ENCODE data around the gene MAU2.
A peak's percentile ranks its signal among the peaks of the same experiment; 100 is the strongest.
"Not testable (repeated sequence)": the region's sequence is repeated elsewhere in the genome, so short reads cannot be mapped to it uniquely, and the experiment has no call there.

MAU2 gene

DNA sequence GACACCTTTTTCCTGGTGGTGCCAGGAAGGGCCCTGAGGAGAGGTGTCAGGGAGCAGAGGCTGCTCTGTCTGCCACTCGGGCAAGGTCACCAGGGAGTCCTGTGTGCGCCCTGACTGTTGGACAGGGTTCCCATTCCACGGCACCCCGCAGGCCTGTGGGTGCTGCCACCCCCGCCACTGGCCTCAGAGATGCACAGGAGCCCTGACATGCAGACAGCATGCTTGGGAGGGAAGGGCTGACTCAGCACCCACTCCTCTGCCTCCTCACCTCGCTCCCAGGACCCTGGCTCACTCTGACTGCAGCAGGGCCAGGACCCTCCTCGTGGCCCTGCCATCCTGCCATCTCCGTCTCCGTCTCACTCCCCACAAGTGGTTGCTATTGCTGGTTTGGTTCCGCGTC, 25.3 kb downstream of the MAU2 start:
- no peak for DNase-seq (ENCODE audit: low read depth)

DNA sequence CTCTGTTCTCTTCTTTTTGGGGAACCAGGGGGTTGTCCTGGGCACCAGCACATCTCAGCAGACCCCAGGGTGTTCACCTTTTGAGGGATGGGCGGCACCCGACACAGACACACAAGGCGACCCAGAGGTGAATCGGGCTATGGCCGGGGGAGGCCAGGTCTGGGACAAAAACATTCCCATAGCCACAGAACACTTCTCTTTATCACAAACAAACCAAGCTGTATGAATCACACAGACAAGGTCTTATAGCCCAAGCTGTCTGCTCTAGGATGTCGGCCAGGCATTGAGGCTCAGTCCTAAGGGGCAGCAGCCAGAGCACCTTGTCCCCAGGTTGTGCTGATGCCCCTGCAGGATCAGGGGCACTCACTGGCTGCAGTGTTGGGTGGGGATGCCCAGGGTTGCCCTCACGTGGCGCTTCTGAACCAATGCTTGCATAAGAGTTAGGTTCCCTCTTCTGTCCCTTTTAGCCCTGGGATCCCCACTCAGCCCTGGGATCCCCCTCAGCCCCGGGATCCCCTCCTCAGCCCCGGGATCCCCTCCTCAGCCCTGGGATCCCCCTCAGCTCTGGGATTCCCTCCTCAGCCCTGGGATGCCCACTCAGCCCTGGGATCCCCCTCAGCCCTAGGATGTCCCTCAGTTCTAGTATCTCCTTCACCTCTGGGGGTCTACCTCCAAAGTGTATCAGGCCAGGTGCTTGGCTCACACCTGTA, 26.9 kb downstream of the MAU2 start:
- no peak for DNase-seq (ENCODE audit: low read depth)

DNA sequence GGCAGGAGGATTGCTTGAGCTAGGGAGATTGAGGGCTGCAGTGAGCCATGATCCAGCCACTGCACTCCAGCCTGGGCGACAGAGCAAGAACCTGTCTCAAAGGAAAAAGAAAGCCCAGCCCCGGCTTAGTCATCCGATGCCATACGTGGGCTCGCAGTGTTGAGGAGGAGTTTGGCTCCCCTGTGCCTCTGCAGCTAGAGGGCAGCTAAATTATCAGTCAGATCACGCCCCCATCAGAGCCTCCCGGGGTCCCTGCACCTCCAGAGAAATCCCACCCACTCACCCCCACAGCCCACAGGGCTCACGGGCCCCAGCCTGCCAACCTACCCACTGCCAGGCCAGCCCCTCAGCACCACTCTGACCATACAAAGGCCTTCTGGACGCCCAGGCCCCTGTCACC, 27.6 kb downstream of the MAU2 start:
- DNase-seq (ENCODE audit: low read depth), result no peak

DNA sequence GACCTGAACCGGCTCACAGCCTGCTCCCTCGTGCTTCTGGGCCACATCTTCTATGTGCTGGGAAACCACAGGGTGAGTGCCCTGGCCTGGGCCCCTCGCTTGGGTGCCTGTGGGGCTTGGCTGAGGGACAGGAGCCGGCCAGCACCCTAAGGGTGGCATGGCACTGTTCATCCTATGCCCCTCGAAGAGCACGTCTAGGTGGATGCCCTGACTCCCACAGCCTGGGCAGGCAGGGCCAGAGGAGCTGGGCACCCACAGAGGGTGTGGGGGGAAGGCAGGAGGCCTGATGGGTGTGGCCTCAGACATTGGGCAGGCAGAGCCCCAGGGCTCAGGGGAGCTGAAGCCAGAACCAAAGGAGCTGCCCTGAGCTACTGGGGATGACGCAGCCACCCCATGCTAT, 28.7 kb downstream of the MAU2 start:
- no peak for DNase-seq (ENCODE audit: low read depth)

DNA sequence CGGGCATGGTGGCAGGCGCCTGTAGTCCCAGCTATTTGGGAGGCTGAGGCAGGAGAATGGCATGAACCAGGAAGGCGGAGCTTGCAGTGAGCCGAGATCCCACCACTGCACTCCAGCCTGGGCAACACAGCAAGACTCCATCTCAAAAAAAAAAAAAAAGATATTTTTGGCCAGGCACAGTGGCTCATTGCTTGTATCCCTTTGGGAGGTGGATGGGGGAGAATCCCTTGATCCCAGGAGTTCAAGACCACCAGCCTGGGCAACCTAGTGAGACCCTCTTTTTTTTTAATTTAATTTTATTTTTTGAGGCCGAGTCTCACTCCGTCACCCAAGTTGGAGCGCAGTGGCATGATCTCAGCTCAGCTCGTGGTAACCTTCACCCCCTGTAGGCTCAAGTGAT, 30.1 kb downstream of the MAU2 start:
- DNase-seq (ENCODE audit: low read depth), result not testable (repeated sequence)

DNA sequence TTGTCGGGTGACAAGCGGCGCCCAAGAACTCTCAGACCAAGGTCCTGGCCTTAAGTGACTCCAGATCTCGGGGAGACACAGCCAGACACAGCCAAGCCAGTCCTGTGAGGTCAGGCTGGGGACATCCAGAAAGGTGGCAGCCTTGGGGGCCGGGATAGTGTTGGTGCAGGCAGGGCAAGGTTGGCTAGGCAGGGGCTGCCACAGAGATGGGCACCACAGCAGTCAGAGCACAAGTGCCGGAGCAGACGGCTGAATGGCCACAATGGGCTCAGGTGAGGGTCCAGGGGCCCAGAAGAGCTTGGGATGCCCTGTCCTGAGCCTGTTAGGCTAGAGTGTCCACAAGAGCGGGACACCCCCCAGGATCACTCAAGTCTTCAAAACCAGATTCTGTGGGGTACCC, 32.2 kb downstream of the MAU2 start:
- DNase-seq (ENCODE audit: low read depth), result no peak

DNA sequence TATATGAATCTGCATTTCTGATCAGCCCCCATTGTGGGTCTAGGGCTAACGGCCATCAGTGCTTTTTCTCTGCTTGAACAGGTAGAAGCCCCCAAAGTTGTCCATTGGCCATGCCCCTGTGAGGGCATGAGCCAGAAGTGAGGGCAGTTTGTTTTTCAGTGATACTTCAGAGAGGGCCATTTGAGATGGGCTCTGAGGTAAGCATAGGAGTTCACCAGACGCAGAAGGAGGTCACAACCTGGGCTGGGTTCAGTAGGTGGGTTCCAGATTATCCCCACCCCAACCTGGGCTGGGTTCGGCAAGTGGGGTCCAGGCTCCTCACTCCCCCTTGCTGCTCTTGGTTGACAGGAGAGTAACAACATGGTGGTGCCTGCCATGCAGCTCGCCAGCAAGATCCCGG, 33.4 kb downstream of the MAU2 start:
- no peak for DNase-seq (ENCODE audit: low read depth)

DNA sequence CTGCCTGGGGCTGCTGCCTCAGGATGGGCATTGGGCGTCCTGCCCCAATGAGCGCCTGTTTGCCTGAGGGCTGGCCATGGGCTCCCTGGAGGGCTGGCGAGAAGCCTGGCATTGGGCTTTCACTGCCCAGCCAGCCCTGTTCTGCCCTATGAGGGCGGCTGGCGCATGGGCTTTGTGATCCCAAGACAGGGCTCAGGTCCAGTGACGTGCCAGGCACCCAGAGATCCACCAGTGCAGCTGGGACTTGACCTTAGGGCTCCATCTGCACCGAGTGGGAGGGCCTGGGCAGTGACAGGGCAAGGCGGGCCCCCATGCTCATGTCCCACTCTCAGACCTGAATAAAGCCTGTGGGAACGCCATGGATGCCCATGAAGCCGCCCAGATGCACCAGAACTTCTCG, 34.3 kb downstream of the MAU2 start:
- DNase-seq (ENCODE audit: low read depth), result no peak

DNA sequence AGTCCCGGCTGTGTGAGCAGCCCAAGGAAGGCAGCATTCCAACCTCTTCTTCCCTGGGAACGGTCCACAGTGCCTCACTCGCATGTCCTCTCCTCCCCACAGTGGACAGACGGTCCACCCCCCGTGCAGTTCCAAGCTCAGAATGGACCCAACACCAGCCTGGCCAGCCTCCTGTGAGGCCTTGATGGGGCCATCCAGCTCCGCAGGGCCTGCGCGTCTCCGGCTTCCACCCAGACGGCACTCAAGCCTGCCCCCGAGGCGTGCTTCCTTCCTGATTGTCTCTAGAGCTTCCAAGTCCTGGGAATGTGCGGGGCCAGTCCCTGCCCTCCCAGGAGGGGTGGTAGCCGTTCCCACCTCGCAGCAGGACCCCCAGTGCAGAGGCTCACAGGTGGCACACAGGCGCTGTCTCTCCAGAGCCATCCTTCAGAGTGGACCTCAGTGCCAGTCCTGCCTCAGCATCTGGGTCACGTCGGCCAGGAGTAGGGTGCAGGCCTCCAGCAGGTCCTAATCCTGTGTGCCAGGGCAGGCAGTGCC, 35.0 kb downstream of the MAU2 start:
- no peak for DNase-seq (ENCODE audit: low read depth)

DNA sequence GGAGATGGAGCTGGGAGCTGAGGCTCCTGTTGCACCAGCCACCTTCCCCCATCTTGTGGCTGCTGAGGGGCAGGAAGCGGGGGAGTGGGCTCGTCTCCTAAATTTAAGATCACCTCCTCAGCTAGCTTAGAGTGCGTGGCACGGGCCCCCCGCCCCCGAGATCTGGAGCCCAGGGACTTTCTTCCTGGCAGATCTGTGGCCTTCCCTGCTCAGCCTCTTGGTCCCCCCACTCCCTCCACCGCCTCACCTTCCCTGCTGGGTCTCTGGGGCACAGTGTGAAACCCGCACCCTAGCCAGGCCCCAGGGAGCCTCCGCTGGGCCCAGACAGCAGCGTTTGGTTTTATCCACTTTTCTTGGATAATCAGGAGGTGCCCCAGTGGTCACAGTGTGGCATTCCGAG, 35.9 kb downstream of the MAU2 start:
- DNase-seq (ENCODE audit: low read depth), result no peak

DNA sequence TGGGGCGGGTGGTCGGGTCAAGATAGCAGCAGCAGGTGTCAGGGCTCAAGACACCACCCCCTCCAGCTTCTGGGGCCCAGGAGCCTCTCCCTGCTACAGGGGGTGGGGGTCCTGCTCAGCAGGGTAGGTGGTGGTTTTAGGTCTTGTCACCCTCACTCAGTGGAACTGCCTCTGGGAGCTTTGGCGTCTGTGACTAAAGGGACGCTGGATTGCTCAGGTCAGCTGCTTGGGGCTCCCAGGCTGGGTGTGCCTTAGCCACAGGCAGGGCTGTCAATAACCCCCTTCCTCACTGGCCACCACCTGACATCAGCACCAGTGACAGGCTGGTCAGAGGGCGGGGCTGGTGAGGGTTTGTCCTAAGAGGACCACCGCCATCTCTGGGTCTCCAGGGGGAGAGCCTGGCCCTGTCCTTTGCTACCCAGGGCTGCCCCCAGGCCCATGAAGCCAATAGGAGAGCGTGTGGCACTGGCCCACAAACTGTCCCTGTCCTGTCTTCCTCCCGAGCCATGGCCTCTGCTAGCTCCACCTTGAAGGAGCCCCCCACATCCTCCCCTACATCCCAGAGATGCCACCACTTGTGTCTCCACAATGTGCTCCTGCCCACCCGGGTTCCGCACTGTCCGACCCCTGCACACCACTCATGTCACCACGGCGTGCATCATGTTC, 36.4 kb downstream of the MAU2 start:
- no peak for DNase-seq (ENCODE audit: low read depth)

DNA sequence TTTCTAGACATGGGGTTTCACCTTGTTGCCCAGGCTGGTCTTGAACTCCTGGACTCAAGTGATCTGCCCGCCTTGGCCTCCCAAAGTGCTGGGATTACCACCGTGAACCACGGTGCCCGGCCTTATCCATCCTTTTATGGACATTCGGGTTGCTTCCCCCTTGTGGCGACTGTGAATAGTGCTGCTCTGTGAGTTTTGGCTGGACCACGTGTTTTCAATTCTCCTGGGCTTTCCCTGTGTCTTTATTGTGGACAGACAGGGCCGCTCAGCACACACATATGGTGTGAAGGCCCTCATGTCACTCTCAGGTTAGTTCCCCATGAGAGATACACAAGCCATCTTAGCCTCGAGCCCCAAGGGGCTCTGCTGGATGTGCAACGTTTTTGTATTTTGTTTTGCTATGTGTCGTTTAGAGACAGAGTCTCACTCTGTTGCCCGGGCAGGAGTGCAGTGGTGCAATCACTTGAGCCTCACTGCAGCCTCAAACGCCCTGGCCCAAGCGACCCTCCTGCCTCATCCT, 40.5 kb downstream of the MAU2 start:
- DNase-seq (ENCODE audit: low read depth), result peak; percentile 80

DNA sequence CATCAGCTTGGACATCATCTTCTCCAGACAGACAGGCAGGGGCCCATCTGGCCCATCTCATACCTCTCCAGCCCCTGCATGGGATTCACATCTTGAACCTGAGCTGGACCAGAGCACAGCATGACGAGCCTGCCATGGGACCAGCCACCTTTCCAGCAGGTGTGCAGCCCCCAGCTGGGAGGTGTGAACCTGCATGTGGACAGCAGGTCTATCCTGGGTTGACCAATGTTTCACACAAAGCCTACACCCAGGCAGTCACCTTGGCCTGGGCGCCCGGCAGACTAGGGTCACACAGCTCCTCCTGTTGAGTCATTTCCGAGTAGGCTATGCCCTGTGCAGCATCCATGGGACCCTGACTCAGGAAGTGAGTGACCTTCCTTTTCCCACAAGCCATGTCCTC, 41.4 kb downstream of the MAU2 start:
- DNase-seq (ENCODE audit: low read depth), result no peak

DNA sequence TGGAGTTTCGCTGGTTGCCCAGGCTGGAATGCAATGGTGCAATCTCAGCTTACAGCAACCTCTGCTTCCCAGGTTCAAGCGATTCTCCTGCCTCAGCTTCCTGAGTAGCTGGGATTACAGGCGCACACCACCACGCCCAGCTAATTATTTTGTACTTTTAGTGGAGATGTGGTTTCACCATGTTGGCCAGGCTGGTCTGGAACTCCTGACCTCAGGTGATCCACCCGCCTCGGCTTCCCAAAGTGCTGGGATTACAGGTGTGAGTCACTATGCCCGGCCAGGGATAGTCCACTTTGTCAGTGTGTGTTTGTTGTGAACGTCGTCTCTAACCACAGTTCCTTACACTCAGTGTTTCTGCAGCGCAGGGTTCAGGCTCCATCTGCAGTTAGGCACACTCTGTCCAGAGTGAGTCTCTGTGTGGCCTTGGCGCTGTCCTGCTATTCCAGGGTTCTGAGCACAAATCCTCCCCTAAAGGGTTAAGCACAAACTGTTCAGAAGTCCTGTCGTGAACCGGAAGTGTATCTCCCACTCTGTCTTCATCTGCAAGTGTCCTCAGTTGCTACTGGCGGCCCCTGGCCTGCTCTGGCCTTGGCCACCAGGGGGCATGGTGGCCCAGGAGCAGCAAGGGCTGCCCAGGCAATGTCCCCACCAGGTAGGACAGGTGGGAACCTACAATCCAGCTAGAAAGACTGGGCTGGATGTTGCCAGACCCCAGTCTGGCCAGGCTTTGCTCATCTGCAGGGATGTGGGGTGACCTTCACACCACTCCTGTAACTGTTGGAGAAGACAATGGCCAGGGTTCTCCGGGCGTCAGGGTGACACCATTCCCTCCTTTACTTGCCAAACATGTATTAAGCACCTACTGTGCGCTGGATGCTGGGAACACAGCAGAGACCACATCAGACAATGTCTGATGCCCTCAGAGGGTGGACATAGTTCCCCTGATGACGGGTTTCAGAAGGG, 46.1 kb downstream of the MAU2 start:
- DNase-seq (ENCODE audit: low read depth), result peak; percentile 36

DNA sequence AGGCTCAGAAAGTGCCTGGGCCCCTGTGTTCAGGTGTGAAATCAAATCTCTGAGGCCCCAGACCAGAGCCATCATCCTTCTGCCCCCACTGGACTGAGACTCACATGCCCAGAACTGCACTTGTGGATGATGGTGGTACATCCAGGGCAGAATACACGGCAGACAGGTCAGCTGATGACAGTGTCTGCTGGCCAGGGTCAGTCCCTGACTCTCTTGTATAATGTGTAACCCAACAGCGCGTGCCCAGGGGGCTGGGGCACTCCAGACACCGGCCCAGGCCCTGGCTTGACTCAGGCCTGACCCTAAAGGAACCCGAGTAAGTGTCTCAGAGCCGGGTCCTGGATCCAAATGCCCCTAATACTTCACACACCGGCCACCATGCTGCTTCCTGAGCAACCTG, 47.5 kb downstream of the MAU2 start:
- DNase-seq (ENCODE audit: low read depth), result no peak

DNA sequence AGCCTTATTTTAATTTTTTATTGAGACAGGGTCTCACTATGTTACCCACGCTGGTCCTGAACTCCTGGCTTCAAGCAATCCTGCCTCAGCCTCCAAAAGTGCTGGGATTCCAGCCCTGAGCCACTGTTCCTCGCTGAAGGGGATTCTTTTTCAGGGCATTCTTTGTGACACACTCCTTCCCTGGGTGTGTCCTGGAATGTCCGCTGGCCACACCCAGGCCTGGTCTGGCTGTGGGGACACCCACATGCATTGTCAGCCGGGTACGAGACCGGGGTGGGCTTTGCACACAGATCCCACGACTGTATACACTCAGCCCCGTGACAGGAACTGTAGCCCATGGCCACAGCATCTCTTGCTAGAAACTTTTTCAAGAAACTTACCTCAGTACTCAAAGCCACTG, 50.4 kb downstream of the MAU2 start:
- no peak for DNase-seq (ENCODE audit: low read depth)

DNA sequence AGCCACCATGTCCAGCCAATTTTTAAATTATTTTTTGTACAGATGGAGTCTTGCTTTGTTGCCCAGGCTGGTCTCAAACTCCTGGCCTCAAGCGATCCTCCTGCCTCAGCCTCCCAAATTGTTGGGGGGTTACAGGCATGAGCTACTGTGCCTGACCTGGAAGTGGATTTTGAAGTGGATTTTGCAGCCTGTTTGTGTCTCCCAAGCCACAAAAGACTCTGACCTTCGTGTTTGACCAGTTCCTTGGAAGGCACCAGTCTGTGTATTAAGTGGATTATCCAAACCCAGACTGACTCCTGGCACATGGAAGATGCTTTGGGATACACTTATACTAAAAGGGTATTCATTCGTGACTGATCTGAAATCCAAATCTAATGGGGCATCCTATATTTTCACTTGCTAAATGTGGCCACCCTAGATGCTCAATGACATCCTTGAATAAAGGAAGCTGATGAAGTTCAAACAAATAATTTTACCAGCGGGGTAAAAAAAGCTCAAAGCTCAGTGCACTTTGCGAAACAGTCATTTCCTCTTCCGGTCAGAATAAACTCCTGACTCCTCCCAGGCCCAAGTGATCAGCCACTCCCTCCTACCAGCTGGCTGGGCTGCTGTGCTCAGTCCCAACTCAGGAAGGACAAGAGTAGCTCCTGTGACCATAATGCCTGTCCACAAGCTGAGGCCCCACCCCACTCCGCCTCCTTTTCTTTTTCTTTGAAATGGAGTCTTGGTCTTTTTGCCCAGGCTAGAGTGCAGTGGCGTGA, 52.2 kb downstream of the MAU2 start:
- DNase-seq (ENCODE audit: low read depth), result no peak

DNA sequence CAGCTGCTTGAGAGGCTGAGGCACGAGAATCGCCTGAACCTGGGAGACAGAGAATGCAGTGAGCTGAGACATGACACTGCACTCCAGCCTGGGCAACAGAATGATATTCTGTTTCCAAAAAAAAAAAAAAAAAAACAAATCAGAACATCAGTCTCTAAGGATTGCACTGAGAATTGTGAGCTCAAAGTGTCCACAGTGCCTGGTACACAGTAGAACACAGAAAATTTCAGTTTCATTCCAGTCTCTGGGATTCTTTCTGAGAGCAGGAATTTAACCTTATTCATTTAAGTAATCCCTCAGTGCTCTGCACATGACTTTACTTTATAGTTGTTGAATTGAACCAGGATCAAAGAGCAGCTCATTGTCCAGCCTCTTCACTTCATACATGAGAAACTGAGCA, 58.9 kb downstream of the MAU2 start:
- DNase-seq (ENCODE audit: low read depth), result no peak

DNA sequence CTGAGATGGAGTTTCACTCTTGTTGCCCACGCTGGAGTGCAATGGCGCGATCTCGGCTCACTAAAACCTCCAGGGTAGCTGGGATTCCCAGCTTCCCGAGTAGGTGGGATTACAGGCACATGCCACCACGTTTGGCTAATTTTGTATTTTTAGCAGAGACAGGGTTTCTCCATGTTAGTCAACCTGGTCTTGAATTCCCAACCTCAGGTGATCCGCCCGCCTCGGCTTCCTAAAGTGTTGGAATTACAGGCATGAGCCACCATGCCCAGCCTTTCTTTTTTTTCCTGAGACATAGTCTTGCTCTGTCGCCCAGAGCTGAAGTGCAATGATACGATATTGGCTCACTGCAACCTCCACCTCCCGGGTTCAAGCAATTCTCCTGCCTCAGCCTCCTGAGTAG, 59.7 kb downstream of the MAU2 start:
- DNase-seq (ENCODE audit: low read depth), result not testable (repeated sequence)

DNA sequence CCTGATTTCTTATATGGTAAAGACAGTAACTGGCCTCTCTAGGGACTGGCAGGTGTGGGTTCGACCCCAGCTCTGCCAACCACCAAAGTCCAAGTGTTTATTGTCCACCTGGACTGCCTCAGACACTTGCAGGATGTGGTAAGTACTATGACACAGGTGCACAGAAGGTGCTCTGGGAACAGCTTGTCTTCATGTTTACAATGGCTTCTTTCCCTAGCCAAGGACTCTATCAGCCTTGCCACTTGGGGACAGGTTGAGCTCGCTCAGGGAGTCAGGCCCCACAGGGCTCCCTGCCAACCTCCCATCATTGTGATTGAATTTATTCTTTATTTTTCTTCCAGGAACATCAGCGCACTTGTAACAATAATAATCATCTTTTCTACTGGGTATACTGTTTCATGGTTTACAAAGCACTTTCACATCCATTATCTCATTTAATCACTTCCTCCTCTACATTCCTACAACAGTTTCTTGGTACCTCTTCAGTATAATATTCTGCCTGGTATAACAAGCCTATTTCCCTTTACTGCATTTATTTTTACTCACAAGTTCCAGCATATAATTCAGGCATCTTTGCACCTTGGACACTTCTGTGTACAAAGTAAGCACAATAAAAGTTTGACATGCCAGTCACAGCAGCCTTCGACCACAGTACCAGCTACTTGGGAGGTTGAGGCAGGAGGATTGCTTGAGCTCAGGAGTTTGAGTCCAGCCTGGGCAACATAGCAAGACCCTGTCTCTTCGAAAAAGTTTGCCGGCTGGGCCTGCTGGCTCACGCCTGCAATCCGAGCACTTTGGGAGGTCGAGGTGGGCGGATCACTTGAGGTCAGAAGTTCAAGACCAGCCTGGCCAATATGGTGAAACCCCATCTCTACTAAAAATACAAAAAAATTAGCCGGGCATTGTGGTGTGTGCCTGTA, 60.6 kb downstream of the MAU2 start:
- no peak for DNase-seq (ENCODE audit: low read depth)

DNA sequence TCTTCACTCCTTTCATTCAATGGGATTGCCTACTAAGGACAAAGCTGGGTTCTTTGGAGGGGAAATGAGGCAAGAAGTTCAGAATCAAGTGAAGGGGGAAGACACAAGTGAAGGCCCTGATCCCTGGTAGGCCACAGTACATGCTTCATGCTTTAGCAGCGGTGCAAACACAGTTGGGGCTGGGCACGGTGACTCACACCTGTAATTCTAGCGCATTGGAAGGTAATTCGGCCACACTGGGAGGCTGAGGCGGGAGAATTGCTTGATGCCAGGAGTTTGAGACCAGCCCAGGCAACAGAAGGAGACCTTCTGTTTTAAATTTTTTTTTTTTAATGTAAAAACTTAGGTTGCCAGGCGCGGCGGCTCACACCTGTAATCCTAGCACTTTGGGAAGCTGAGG, 61.5 kb downstream of the MAU2 start:
- no peak for DNase-seq (ENCODE audit: low read depth)
